Left lung (tissue), 10 donors: ENCODE results near the gene BCAS3. TPM values are rescaled to one million over a fixed set of nuclear protein-coding genes. Genes with fewer than 3 reads are reported as not detected.
"Not testable (repeated sequence)": the region's sequence is repeated elsewhere in the genome, so short reads cannot be mapped to it uniquely, and the experiment has no call there.

ENCODE experiments used
- ATAC-seq: fragments of 200-7000 bp; cut with Tn5 transposase; one replicate; pipeline ENCODE4 v1.9.1; 2020; ENCODE audit warnings: moderate library complexity
- DNase-seq, 4 donors: peaks; one replicate each; pipeline ENCODE4 v3.0.0-alpha.2; 2013 to 2020
- H3K27ac ChIP-seq, 2 donors: fragments of 200-600 bp; sonication (generic) in 1 of 2; one replicate each; pipeline versions ENCODE4 v1.5.0 to v1.8.0; 2020 to 2021
- H3K27me3 ChIP-seq, 2 donors: fragments of 200-600 bp; sonication (generic) in 1 of 2; one replicate each; pipeline versions ENCODE4 v1.5.0 to v1.8.0; 2020 to 2021
- H3K36me3 ChIP-seq, 2 donors: fragments of 200-600 bp; sonication (generic) in 1 of 2; one replicate each; pipeline versions ENCODE4 v1.5.0 to v1.8.0; 2020 to 2021
- H3K4me1 ChIP-seq, 2 donors: fragments of 200-600 bp; one replicate each; pipeline ENCODE4 v1.8.0; 2021
- H3K4me3 ChIP-seq, 2 donors: fragments of 200-600 bp; sonication (generic) in 1 of 2; one replicate each; pipeline versions ENCODE4 v1.5.0 to v1.8.0; 2020 to 2021; ENCODE audit warnings: mild to moderate bottlenecking in 1 of 2
- H3K9me3 ChIP-seq, 2 donors: fragments of 200-600 bp; sonication (generic) in 1 of 2; one replicate each; pipeline versions ENCODE4 v1.5.0 to v1.8.0; 2020 to 2021
- intact Hi-C, 2 donors: fragments of 100-400 bp; cut with DNase I; formaldehyde crosslinking; loops; one replicate each; pipeline versions ENCODE4 v1.11.2 to v1.14.2; 2022
- polyA plus RNA-seq, 6 donors: library from polyadenylated mRNA; unstranded; fragments of 120-200 nt; gene quantifications; one replicate each; pipeline ENCODE4 v1.2.1, GENCODE V29; 2013; ENCODE audit not compliant: insufficient read length in 6 of 6
- total RNA-seq, 2 donors: library from RNA; stranded (reverse); fragmentation: NEBNext Ultra II Directional; extraction: Animal tissue kit (Norgen Biotek cat#: 25700); gene quantifications; one replicate each; pipeline ENCODE4 v1.2.1, GENCODE V29; 2021
- TF ChIP-seq, protein P1 (sequence below), 2 donors: fragments of 200-600 bp; sonication (generic) in 1 of 2; IDR thresholded peaks; one replicate each; pipeline versions ENCODE4 v1.5.0 to v1.8.0; 2021; ENCODE audit warnings: antibody characterized with exemption in 2 of 2
- donor health status: DM: no; HTN: yes; CAD: no.
- donor health status: DM: no; HTN: no; CAD: no.

The BCAS3 gene
- total and polyA plus RNA-seq, 8 donors, result 21.2 to 29.6 (median 28.0) TPM

DNA sequence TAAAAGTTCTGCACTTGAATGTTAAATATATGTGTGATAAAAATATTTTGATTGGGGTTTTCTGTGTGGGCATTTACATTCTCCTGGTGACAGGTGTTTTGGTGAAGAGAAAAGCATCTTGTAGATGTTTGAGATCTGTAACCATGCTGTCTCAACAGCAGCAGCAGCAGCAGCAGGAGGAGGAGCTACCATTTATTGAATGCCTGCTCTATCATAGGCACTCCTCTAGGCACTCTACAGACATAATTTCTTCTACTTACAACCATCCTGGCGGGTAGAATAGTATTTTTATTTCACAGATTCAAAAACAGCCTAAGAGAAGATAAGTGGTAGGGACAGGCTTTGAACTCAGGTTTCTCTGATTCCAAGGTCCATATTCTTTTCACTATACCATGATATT is 562.3 kb downstream of the BCAS3 start:
- H3K27me3 ChIP-seq, result no peaks in the 10 kb centered on the region
- no peak overlapping the region for H3K27ac ChIP-seq
- H3K9me3 ChIP-seq, result no peaks in the 10 kb centered on the region
- H3K36me3 ChIP-seq, result no peaks in the 10 kb centered on the region
- no peak for DNase-seq
- TF ChIP-seq, protein P1, sequence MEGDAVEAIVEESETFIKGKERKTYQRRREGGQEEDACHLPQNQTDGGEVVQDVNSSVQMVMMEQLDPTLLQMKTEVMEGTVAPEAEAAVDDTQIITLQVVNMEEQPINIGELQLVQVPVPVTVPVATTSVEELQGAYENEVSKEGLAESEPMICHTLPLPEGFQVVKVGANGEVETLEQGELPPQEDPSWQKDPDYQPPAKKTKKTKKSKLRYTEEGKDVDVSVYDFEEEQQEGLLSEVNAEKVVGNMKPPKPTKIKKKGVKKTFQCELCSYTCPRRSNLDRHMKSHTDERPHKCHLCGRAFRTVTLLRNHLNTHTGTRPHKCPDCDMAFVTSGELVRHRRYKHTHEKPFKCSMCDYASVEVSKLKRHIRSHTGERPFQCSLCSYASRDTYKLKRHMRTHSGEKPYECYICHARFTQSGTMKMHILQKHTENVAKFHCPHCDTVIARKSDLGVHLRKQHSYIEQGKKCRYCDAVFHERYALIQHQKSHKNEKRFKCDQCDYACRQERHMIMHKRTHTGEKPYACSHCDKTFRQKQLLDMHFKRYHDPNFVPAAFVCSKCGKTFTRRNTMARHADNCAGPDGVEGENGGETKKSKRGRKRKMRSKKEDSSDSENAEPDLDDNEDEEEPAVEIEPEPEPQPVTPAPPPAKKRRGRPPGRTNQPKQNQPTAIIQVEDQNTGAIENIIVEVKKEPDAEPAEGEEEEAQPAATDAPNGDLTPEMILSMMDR (IDR thresholded peaks at IDR 0.05), result no peak
- ATAC-seq, result no peak
- intact Hi-C loops, result no loop called here
- no peak overlapping the region for H3K4me3 ChIP-seq
- H3K4me1 ChIP-seq, result peaks cover 0 to 13% of the 10 kb centered on the region in 2 donors

DNA sequence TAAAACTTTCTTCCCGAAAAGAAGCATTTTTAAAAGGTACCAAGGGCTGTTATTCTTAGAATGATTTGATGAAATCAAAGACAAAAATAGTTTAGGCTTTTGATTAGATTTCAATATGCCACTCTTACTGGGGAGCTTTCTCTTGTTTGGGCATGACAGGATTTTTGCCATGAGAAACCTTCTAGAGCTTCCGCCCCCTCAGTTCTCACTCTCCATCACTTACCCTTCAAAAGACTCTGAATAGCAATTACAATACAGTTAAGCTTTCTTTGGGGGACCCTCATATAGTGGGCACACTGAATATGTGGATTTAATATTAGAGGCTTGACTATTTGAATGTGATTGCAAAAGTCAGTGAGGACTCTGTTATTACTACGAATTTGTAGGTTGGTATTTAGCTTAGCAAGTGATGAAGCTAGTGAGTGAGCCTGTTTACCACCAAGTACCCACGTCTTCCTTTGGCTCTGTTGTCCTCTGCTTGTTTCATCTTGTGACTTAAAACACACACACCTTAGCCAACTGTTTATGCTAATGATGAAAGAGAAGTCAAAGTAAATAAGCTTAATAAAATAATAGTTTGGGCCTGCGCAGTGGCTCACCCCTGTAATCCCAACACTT is 563.3 kb downstream of the BCAS3 start:
- no peaks in the 10 kb centered on the region for H3K9me3 ChIP-seq
- intact Hi-C loops, result no loop called here
- DNase-seq (no peak), ATAC-seq (no peak)
- H3K4me3 ChIP-seq, result no peak overlapping the region
- peaks cover 0 to 3% of the 10 kb centered on the region in 2 donors for H3K4me1 ChIP-seq
- TF ChIP-seq, protein P1 (IDR thresholded peaks at IDR 0.05), result no peak
- no peak overlapping the region for H3K27ac ChIP-seq
- H3K36me3 ChIP-seq, result no peaks in the 10 kb centered on the region
- no peaks in the 10 kb centered on the region for H3K27me3 ChIP-seq

DNA sequence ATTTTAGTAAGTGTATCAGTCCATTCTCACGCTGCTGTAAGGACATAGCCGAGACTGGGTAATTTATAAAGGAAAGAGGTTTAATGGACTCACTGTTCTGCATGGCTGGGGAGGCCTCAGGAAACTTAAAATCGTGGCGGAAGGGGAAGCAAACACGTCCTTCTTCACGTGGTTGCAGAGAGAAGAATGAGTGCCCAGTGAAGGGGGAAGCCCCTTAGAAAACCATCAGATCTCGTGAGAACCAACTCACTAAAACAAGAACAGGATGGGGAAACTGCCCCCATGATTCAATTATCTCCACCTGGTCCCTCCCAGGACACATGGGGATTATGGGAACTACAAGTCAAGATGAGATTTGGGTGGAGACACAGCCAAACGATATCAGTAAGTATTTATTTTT is 567.3 kb downstream of the BCAS3 start:
- H3K27me3 ChIP-seq, ATAC-seq, DNase-seq, H3K36me3 ChIP-seq, intact Hi-C loops, H3K4me3 ChIP-seq, H3K27ac ChIP-seq, H3K9me3 ChIP-seq: not testable (repeated sequence)
- H3K4me1 ChIP-seq, result peaks cover 7 to 15% of the 10 kb centered on the region in 2 donors

DNA sequence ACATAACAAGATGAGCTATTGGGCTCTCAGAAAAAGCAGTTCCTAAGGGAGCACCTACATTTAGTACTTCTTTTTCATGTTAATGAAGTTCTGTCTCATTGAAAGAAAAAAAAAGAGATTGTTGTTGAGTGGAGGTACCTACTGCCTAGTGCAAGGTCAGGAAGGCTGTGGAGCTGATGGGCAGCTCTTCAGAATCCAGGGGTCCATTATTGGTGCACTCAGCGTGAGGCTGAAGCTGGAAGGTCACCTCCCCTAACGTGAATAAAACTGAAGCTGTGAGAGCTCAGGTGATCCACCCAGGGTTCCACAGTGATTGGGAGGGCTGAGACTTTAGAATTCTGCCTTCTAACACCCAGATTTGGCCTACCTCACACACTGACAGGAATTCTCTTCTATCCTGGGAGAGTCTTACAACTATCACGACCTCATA is 568.1 kb downstream of the BCAS3 start:
- Histone ChIP-seq H3K4me3 (no peak overlapping the region), H3K9me3 (no peaks in the 10 kb centered on the region), H3K4me1 (peaks cover 12 to 22% of the 10 kb centered on the region in 2 donors), H3K36me3 (no peaks in the 10 kb centered on the region), H3K27me3 (no peaks in the 10 kb centered on the region), H3K27ac (no peak overlapping the region)
- ATAC-seq (no peak), DNase-seq (no peak)
- TF ChIP-seq, protein P1 (IDR thresholded peaks at IDR 0.05), result no peak
- intact Hi-C loops, result no loop called here

DNA sequence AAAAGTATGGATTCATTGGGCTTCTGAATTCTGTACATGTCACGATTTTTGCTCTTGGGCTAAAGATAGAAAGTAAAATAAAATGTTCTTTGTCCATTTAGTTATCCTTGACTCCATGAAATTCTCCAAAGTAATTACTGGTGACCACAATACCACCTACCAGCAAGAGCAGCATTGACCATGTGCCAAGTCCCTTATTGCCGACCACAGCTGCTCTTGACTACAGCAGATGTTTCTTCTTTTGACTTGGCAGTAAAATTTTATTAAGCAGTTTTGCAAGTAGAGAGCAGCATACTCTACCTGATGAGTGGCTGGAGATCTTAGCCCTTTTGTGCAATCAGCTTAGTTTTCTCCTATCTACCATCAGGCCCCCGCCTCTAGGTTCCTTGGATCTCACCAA is 569.8 kb downstream of the BCAS3 start:
- intact Hi-C loops, result no loop called here
- TF ChIP-seq, protein P1 (IDR thresholded peaks at IDR 0.05), result no peak
- DNase-seq (peak in 1 of 4 donors; percentile 58), ATAC-seq (no peak)
- peak overlapping the region in 1 of 2 donors; percentile 40 for H3K27ac ChIP-seq
- peaks cover 24 to 39% of the 10 kb centered on the region in 2 donors for H3K4me1 ChIP-seq
- H3K9me3 ChIP-seq, result no peaks in the 10 kb centered on the region
- no peaks in the 10 kb centered on the region for H3K36me3 ChIP-seq
- H3K4me3 ChIP-seq, result no peak overlapping the region
- H3K27me3 ChIP-seq, result no peaks in the 10 kb centered on the region

DNA sequence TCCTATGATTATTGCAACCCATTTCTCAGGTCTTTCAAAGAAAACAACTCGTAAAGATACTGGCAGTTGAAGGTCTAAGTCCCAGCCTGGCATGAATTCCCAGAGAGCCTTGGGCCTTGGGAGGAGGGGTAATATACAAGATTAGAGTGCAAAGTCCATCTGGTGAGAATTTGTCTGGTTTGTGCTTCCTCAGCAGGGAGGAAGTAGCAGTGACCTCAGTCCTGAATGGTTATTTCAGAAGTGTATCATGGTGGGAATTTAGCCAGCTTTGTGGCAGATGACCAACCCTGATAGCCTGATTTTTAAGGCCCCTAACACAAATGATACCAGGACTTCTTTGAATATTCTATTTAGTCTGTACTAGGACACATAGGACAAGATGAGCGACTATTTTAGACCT is 570.7 kb downstream of the BCAS3 start:
- peaks cover 30 to 49% of the 10 kb centered on the region in 2 donors for H3K4me1 ChIP-seq
- H3K36me3 ChIP-seq, result no peaks in the 10 kb centered on the region
- H3K4me3 ChIP-seq, result no peak overlapping the region
- H3K27me3 ChIP-seq, result no peaks in the 10 kb centered on the region
- intact Hi-C loops, result no loop called here
- DNase-seq (no peak), ATAC-seq (no peak)
- H3K9me3 ChIP-seq, result no peaks in the 10 kb centered on the region
- TF ChIP-seq, protein P1 (IDR thresholded peaks at IDR 0.05), result no peak
- peak overlapping the region; percentile 30 to 40 for H3K27ac ChIP-seq
